Measurements from ENCODE around the gene ZBED6. TPM values are rescaled to one million over a fixed set of nuclear protein-coding genes. Genes with fewer than 3 reads are reported as not detected.
A peak's percentile ranks its signal among the peaks of the same experiment; 100 is the strongest.

ZBED6 gene
- total RNA-seq, 1 experiment from 2014 or later, result 13.4 TPM

GRCh38 chr1:203799157-203799556 lies 3.7 kb downstream of the ZBED6 start:
- POLR2A ChIA-PET, result no interaction called here
- Mint-ChIP-seq H3K27me3 (ENCODE audit: low read depth) (no peaks in the 10 kb centered on the region; the same call in 1 of the 2 replicates), H3K4me1 (peaks cover 44% of the 10 kb centered on the region)

GRCh38 chr1:203799971-203800370 lies 4.5 kb downstream of the ZBED6 start:
- TF ChIP-seq PRRX2 (CRISPR knock-in tag; IDR thresholded peaks at IDR 0.05) (no peak), STAT6 (CRISPR knock-in tag; conservative IDR thresholded peaks at IDR 0.05; ENCODE audit: low read depth) (no peak), E2F1 (CRISPR knock-in tag; IDR thresholded peaks at IDR 0.05) (no peak), ZBTB43 (CRISPR knock-in tag; IDR thresholded peaks at IDR 0.05) (no peak), CDX4 (CRISPR knock-in tag; IDR thresholded peaks at IDR 0.05; ENCODE audit: borderline replicate concordance) (no peak), ZNF317 (CRISPR knock-in tag; IDR thresholded peaks at IDR 0.05; ENCODE audit: borderline replicate concordance, low read depth) (no peak), ZNF425 (CRISPR knock-in tag; conservative IDR thresholded peaks at IDR 0.05) (no peak), PRDM15 (CRISPR knock-in tag; IDR thresholded peaks at IDR 0.05) (no peak)
- Mint-ChIP-seq H3K27me3 (ENCODE audit: low read depth) (no peaks in the 10 kb centered on the region; the same call in 1 of the 2 replicates), H3K36me3 (peaks cover 58% of the 10 kb centered on the region), H3K9me3 (peaks cover 26% of the 10 kb centered on the region), H3K4me1 (peaks cover 41% of the 10 kb centered on the region), H3K27ac (no peak overlapping the region), H3K4me3 (no peak overlapping the region)
- DNase-seq (ENCODE audit: low spot score) (no peak), ATAC-seq (no peak)
- POLR2A ChIA-PET, result no interaction called here
- CTCF ChIA-PET, result no interaction called here

More at GRCh38 chr1:203799157-203799556, 3.7 kb downstream of the ZBED6 start:
- peaks cover 53% of the 10 kb centered on the region for H3K36me3 Mint-ChIP-seq
- ATAC-seq (no peak), DNase-seq (ENCODE audit: low spot score) (no peak)
- no peak overlapping the region for H3K4me3 Mint-ChIP-seq
- CTCF ChIA-PET, result no interaction called here
- H3K9me3 Mint-ChIP-seq, result peaks cover 26% of the 10 kb centered on the region
- peak overlapping the region; percentile 53; the same call in 1 of the 2 replicates for H3K27ac Mint-ChIP-seq
- no peak for TF ChIP-seq FOXK1 (CRISPR knock-in tag; IDR thresholded peaks at IDR 0.05)

All from WTC11 (cell line).